ENCODE results near the gene CACFD1. TPM values are rescaled to one million over a fixed set of nuclear protein-coding genes. Genes with fewer than 3 reads are reported as not detected.
A peak's percentile ranks its signal among the peaks of the same experiment; 100 is the strongest.

The CACFD1 gene
- total RNA-seq, 2 experiments from 2014 or later: 16.7 to 17.2 TPM

GRCh38 chr9:133457748-133458147 is 2.0 kb upstream of the CACFD1 start:
- no TSS peak for BruUV-seq (replicated peaks)
- DNase-seq (ENCODE audit: low spot score): no peak
- TF ChIP-seq CTCF (conservative IDR thresholded peaks at IDR 0.05; ENCODE audit: low read length): no peak
- no peak overlapping the region for H2AFZ ChIP-seq (ENCODE audit: low read length)
- intact Hi-C loops (cut with micrococcal nuclease; ENCODE audit: unreplicated experiment): loop anchor here (2.0 kb wide), 1 partner anchor 39 kb away; the partner anchor contains the start of gene REXO4
- no peak overlapping the region for H3K4me3 ChIP-seq (ENCODE audit: low read depth, low read length, poor library complexity, severe bottlenecking)
- POLR2A ChIA-PET: interaction anchor here (0.7 to 0.9 kb wide), 2 partner anchors 116 to 442 kb away, joined by 4 to 7 read pairs; no protein-coding TSS in a partner anchor
- H3K79me2 ChIP-seq (ENCODE audit: insufficient read depth, low read depth, low read length): no peaks in the 10 kb centered on the region
- no peaks in the 10 kb centered on the region for H4K20me1 ChIP-seq (ENCODE audit: insufficient read depth, low read length)
- CTCF ChIA-PET (ENCODE audit: unreplicated experiment): interaction anchor here (0.5 kb wide), 1 partner anchor 22 kb away, joined by 3 read pairs; no protein-coding TSS in a partner anchor
- H3K4me1 ChIP-seq (ENCODE audit: insufficient read depth, low read length, poor library complexity, severe bottlenecking): peaks cover 57% of the 10 kb centered on the region
- no peaks in the 10 kb centered on the region for H3K36me3 ChIP-seq (ENCODE audit: insufficient read depth, low read length)
- no peak overlapping the region for H3K4me2 ChIP-seq (ENCODE audit: low read length)
- H3K9me2 ChIP-seq (ENCODE audit: insufficient read depth, low read length): no peaks in the 10 kb centered on the region
- no peak overlapping the region for H3K27ac ChIP-seq (ENCODE audit: low read depth, low read length, poor library complexity, severe bottlenecking)
- H3K9me3 ChIP-seq (ENCODE audit: low read length): no peaks in the 10 kb centered on the region

DNA sequence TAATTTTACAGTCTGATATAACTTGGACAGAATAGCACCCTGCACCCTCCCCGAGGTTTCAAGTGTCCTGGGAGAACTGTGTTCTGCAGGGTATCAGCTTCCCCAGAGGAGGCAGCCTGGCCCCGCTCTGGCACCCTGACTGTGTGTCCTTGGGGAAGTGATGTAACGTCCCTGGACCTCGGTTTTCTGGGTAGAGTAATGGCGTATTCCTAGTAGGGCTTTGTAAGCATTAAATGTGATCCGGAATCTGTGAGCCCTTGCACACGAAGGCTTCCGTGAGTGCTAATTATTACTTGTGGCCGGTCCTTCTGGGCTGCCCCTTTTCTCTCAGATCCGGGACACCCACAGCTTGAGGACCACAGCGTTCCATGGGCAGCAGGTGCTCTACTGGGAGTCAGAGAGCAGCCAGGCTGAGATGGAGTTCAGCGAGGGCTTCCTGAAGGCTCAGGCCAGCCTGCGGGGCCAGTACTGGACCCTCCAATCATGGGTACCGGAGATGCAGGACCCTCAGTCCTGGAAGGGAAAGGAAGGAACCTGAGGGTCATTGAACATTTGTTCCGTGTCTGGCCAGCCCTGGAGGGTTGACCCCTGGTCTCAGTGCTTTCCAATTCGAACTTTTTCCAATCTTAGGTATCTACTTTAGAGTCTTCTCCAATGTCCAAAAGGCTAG is 1.0 kb upstream of the CACFD1 start:
- peak overlapping the region; percentile 74 for H3K4me3 ChIP-seq (ENCODE audit: low read depth, low read length, poor library complexity, severe bottlenecking)
- peak overlapping the region; percentile 73; the same call in 1 of the 2 replicates for H2AFZ ChIP-seq (ENCODE audit: low read length)
- H3K9me3 ChIP-seq (ENCODE audit: low read length): no peaks in the 10 kb centered on the region
- H3K4me2 ChIP-seq (ENCODE audit: low read length): peak overlapping the region; percentile 93
- H3K9me2 ChIP-seq (ENCODE audit: insufficient read depth, low read length): no peaks in the 10 kb centered on the region
- no peaks in the 10 kb centered on the region for H3K36me3 ChIP-seq (ENCODE audit: insufficient read depth, low read length)
- DNase-seq (ENCODE audit: low spot score): no peak
- BruUV-seq (replicated peaks): no TSS peak
- H3K79me2 ChIP-seq (ENCODE audit: insufficient read depth, low read depth, low read length): no peaks in the 10 kb centered on the region
- peaks cover 60% of the 10 kb centered on the region for H3K4me1 ChIP-seq (ENCODE audit: insufficient read depth, low read length, poor library complexity, severe bottlenecking)
- ChIA-PET POLR2A (interaction anchor here (0.7 to 1.4 kb wide), 10 partner anchors 15 to 119 kb away, joined by 3 to 7 read pairs (median 4); partner anchors contain the start of gene REXO4), CTCF (ENCODE audit: unreplicated experiment) (interaction anchor here (1.7 kb wide), 1 partner anchor 21 kb away, joined by 5 read pairs; the partner anchor contains the start of gene SLC2A6)
- H4K20me1 ChIP-seq (ENCODE audit: insufficient read depth, low read length): no peaks in the 10 kb centered on the region
- H3K27ac ChIP-seq (ENCODE audit: low read depth, low read length, poor library complexity, severe bottlenecking): no peak overlapping the region
- no peak for TF ChIP-seq CTCF (conservative IDR thresholded peaks at IDR 0.05; ENCODE audit: low read length)
- no peak for TF ChIP-seq EZH2phosphoT487 (IDR thresholded peaks at IDR 0.05; ENCODE audit: borderline replicate concordance, low read depth, low read length)
- intact Hi-C loops (cut with micrococcal nuclease; ENCODE audit: unreplicated experiment): loop anchor here (2.0 kb wide), 1 partner anchor 40 kb away; the partner anchor contains the start of gene REXO4

Measured in OCI-LY7 (cell line).